T1000 (cell line): ENCODE results near the gene CLCN4.

Experiments used
- DNase-seq: peaks from one replicate; lab custom pipeline; 2025; ENCODE audit warnings: mixed read lengths; lab: John Stamatoyannopoulos, UW

The CLCN4 gene

DNA sequence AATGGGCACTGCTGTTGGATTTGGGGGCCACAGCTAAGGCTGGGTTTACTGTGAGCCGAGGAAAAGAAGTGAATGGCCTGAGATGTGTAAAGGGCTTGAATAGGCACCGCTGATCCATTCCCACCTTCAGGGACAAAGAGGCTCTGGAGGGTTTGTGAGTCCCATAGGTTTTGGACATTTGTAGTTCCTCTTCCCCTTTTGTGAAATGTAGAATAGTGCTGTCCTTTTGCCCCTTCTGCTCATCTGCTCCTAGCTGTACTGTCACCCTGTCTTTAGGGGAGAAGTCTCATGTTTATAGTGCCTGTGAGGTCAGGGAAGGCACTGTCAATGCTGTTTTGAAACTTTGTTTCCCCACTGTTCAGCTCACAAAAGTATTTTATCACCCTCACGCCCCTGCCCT, 26.4 kb upstream of the CLCN4 start:
- DNase-seq = no peak

DNA sequence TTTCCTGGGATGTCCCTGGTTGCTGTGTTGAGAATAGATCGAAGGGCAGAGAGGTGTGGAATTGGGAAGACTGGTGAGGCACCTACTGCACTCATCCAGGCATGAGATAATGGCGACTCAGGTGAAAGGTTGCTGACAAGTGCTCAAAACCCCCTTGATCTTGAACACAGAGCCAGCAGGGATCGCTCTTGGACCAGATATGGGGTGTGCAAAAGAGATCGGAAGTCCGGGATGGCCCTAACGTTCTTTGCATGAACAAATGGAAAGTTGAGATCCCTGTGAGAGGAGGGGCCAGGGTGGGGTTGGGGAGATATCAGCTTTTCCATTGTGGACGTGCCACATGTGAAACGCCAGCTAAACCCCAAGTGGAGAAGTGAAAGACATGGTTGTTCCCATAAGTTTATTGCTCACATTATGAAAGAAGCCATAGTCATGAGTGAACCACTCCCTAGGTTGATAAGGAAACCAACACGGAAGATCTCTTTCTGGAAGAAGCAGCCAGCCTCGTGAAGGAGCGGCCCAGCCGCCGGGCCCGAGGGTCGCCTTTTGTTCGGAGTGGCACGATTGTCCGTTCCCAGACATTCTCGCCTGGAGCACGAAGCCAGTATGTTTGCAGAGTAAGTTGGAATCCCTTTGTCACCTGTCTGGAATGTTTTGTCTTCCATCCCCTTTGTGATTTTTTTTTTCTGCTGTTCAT, 22.6 kb upstream of the CLCN4 start:
- DNase-seq = no peak

- DNase-seq = no peak
Observed at GRCh38 chrX:10134921-10135320, 21.9 kb upstream of the CLCN4 start.

- DNase-seq = no peak
Observed at GRCh38 chrX:10135561-10136399, 21.0 kb upstream of the CLCN4 start.

DNA sequence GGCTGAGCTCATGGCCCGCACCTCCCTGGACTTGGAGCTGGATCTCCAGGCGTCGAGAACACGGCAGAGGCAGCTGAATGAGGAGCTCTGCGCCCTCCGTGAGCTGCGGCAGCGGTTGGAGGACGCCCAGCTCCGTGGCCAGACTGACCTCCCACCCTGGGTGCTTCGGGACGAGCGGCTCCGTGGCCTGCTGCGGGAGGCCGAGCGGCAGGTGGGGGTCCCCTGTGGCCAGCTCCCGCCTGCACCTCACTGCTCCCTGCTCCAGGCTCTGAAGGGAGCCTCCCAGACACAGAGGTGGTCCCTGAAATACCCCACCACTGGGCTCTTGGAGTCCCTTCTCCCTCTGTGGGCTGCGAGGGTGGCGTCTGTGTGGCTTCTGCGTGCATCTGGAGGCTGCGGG, 18.0 kb upstream of the CLCN4 start:
- DNase-seq = no peak

- no peak for DNase-seq
Observed at GRCh38 chrX:10140264-10140663, 16.5 kb upstream of the CLCN4 start.

- DNase-seq = no peak
Observed at GRCh38 chrX:10142041-10142599, 14.7 kb upstream of the CLCN4 start.

GRCh38 chrX:10143071-10143983, 13.4 kb upstream of the CLCN4 start:
- no peak for DNase-seq

DNA sequence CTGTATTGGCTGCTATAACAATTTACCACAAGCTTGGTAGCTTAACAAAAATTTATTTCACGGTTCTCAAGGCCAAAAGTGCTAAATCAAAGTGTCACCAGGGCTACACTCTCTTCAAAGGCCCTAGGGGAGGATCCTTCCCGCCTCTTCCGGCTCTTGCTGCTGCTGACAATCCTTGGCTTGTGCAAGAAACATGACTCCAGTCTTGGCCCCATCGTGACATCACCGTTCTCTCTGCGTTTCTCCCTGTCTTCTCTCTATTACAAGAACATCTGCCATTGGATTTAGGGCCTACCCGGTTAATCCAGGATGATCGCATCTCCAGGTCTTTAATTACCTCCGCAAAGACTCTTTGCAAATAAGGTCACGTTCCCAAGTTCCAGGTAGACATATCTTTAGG, 10.4 kb upstream of the CLCN4 start:
- DNase-seq = no peak

DNA sequence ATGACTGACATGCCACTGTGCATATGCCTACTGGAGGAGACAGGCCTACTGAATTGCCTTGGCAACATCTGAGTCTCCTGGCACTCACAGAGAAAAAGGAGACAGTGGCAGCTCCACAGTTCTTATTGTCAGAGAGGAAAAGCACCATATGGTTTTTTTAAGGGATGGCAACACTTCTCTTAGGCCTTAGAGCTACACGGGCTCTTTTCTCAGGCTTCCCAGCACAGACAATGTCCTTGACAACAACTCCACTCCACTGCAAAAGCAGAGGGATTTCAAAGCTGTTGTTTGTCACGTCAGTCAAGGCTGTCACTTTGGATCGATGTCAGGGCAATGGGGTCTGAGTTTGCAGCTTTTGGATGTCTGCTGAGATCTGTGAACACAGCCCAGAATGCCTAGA, 4.7 kb upstream of the CLCN4 start:
- DNase-seq = no peak

DNA sequence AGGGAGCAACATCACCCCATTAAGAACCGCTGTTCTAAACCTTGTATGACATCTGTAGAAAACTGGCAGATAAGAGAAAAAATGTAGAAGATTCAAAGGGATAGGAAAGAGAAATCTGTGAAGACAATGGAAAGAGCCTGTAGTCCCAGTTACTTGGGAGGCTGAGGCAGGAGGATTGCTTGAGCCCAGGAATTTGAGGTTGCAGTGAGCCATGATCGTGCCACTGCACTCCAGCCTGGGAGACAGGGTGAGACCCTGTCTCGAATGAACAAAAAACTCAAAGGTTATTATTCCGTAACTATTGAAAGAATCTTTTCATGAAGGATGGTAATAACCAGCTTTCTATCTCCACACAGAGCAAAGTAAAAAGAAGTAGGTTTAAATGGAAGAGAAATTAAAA, 1.6 kb upstream of the CLCN4 start:
- DNase-seq = no peak

DNA sequence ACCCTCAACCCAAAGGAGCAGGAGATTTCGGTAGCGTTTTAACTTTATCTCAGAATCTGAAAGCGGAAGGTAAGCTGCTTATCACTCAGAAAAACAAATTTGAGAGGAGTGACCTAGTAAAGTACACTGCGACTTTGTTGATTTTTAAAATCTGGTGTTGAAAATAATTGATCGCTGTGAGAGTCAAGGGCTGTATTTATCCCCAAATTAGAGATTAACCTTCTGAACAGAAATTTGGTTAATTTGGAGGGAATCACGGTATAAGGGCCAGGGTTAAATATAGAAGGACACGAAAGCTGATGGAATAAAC, 212 bp downstream of the CLCN4 start:
- DNase-seq = no peak

DNA sequence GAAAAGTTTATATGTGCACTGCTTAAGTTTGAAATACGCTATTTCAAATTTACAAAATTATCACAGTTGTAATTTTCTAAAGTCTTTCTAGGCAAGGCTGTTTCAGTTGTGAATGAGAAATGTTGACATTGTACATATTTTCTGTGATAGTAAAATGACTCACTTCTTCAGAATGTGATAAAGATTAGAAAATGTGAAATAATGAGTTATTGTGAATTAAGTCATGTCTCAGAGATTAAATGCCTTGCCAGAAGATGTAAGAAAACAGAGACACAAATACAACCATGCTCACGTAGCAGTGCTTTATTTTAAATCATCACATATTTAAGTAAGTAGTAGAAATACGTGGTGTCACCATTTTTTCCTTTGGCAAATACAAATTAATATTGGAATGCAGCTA, 768 bp downstream of the CLCN4 start:
- DNase-seq = no peak

- no peak for DNase-seq
Observed at GRCh38 chrX:10158279-10159144, 1.7 kb downstream of the CLCN4 start.

DNA sequence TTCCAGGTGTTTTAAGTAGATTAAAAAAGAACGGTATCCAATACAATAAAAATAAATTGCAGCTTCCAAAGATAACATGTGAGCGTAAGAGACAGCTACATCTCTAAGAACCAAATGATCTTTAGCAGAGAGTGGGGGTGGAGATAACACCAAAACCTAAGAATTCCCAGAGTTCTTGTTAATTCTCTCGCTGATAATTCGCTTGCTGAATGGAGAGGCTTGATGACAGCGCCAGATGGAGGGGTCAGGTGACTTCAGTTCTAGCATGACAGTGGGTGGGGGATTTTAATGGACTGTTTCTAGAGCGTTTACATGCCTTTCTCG, 2.3 kb downstream of the CLCN4 start:
- DNase-seq = no peak

DNA sequence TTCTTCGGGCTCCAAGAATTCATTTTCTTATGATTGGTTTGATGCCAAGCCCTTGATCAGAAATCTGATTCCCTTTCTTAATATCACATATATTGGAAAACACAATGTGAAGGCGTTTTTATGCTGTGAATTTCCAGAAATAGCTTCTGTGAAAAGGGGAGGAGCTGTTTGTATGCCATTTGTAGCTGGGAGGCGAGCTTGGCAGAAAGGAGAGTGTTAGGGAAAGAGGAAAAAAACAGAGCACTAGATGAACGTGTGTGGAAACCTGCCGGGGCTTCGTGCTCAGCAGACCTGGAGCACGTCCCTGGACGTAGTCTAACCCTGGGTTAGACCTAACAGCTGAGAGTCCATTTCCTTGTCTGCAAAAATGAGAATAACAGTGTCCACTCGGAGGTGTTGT, 3.4 kb downstream of the CLCN4 start:
- DNase-seq = no peak

DNA sequence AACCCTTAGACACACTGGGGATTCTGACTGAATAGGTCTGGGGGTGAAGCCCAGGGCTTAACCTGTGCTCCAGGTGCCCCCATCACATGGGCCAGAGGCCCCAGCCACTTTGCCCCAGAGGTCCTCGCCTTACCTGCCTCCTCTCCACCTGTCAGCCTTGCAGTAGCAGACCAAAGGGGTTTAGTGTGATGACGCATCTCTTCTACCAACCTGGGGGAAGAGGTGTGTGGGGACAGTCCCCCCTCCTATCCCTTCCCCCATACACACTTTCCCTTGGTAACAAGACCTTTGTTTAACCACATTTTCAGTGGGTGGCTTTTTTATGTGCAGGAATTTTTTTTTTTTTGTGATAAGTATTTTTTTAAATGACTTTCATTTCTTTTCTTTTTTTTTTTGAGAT, 6.3 kb downstream of the CLCN4 start:
- no peak for DNase-seq

GRCh38 chrX:10164879-10165278, 8.1 kb downstream of the CLCN4 start:
- DNase-seq = no peak

DNA sequence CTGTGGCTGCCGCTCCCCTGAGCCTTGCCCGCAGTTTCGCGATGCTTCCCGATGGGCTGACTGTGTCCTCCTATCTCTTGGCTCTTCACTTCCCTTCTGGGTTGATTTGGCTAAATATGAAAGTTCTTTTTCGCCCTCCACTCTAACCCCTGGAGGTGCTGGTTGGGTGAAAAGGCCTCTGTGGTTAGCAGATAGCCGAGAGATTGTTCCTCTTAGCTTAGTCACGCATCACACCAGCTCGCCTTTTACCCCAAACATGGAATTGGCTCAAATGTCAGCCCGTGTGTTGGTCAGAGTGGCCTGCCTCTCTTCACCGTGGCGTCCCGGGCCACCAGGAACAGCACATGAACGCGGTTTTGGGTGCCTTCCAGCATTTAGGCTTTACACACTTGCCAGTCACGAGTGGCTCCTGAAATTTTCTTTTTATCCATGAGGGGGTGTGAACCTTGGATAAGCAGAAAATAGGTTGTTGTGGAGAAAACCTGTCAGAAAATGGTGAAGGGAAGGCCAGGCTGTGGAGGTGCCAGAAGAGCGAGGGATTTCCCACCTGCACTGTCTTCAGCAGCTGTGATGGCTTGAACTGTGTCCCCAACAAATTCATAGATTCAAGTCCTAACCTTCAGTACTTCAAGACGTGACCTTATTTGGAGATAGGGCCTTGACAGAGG, 8.9 kb downstream of the CLCN4 start:
- no peak for DNase-seq

- no peak for DNase-seq
Observed at GRCh38 chrX:10166248-10166716, 9.5 kb downstream of the CLCN4 start.

DNA sequence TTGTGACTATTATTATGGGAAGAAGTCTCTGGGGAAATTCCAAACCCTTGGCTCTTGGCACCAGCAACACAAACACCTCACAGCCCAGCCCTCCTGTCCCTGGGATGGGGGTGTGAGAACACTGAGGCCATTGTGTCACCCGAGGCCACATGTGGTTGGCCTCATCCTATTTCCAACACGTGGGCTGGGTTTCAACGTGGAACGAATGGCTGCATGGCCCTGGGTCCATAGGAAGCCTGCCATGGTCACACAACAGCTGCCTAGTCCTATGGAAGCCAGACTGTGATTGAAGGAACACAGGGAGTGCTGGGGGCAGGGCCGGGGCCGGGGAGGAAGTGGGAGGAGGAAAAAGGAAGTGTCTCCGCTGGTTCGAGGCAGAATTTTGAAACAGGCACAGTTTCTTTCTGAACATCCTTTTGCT, 10.0 kb downstream of the CLCN4 start:
- DNase-seq = no peak
